ENCODE measurements around the gene KRT72.

KRT72 gene

DNA sequence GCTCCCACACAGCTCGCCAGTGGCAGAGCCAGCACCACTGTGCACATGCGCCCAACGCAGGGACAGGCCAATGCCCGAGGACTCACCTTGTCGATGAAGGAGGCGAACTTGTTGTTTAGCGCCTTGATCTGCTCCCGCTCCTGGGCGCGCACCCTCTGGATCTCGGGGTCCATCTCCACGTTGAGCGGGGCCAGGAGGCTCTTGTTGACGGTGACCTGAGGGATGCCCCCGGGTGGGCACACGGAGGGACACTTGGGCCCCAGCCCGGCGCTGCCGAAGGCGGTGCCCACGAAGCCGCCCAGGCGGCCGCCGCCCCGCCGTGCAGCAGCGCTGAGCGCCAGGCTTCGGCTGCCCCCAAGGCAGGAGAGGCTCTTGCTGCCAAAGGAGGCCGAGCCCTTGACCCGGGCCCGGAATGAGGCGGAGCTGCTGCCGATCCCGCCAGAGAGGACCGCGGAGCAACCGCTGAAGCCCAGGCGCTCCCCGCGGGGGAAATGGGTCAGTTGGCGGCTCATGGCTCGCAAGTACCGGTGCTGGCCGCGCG is at the start of gene KRT72:
Gene KRT72, minus strand, starts transcription at position 523 of the 541 bp plus-strand sequence. Its CDS starts 11 bp downstream, at position 512.
- no peak for DNase-seq

DNA sequence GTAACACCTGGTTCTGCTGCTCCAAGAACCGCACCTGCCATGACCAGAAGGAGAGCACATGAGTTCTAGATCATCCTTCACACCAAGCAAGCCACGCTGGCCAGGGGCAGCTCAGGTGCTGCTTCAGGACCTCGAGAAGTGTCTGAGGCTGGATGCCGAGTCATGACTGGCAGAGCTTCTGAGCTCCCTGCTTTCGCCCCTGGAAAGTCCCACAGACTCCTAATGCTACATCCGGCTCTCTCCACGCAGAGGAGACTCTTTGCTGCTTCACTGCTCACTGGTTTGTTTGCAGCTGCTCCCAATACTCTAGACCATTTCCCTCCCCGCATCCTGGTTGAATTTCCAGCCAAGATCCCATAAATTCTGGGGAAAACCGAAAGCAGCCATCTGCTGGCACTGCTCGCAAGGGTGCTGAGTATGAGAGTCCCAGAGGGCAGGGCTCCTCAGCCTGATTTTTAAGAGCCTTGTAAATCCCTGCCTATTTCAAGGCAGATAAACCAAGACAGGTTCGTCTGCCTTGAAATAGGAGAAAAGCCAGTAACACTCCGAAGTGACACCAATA is 49.3 kb upstream of the KRT72 start:
- peak; percentile 37 for DNase-seq

DNA sequence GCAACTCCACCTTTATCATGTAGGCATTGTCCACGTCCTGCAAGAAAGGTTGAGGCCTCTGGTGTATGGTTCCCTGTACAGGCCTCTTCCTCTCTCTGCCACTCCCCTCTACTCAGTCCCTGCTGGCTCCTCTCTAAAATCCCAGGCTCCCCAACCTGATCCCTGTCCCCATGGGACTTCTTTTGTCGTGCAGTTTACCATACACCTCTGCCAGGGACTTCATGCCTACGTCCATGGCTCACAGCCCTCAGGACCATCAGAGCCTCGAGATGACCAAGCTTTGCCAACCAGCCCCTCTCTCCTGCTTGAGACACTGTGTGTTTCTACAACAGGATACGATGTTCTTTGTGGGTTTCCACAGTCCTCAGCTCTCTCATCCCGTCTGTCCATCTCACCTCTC is 47.8 kb upstream of the KRT72 start:
- no peak for DNase-seq

DNA sequence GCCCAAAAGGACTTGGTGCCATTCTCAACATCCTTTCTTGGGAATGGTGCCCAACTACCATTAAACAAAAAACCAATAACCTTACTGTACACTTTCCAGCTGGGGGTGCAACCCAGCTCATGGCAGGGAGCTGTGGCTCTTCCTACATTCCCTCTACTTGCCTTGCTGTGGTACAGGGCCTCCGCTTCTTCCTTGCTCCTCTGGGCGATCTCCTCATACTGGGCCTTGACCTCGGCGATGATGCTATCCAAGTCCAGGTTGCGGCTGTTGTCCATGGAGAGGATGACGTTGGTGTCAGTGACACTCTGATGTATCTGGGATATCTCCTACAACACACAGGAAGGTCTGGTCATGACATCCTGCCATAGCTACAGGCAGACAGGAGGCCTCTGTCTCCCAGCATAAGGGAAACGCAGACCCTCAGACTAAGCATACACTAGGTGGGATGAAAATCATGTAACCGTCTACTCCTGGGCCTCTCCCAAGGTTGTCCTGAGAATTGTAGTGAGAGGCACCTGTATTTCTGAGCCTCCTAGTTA is 46.8 kb upstream of the KRT72 start:
- DNase-seq: no peak

DNA sequence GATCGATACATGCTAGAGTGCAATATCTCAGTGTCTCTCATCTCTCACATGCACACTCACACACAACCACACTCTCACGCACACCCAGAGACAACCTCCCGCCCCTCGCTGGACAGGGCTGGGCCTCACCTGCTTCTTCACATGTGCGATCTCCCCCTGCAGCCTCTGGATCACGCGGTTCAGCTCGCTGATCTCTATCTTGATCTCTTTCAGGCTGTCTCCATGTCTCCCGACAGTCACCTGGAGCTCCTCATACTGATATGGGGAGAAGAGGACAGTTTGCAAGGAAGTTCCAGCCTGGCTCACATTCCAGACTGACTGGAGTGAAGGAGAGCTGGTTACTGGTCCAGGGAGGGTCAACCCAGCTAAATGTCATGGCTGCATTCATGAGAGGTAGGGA is 46.3 kb upstream of the KRT72 start:
- DNase-seq: no peak

DNA sequence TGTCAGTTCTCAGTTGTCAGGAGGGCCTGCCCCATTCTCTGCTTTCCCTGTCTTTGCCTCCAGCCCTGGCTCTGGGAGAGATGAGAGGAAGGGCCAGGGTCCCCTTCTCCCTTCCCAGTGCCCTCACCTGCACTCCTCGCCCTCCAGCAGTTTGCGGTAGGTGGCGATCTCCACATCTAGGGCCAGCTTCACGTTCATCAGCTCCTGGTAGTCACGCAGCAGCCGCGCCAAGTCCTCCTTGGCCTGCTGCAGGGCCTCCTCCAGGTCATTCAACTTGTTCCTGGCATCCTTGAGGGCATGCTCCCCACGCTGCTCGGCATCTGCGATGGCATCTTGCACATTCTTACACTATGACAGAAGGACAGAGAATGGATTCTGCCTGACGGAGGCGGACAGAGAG is 45.4 kb upstream of the KRT72 start:
- DNase-seq: no peak

DNA sequence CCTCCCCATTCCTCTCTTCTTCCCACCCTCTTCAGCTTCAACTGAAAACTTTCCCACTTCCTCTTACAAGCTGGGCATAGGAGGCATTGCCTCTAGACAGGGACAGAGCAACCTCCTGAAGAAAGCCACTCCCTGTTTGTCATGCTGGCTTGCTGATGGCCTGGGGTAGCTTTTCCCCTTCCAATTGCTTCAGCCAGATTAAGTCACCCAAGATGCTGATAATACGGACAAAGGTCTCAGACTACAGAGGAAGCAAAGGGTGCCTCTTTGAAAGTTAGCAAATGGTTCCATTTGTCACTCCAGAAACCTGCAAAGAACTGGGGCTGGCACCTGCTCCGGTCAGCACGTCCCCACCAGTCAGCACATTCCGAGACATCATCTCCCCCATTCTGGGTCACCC is 44.7 kb upstream of the KRT72 start:
- DNase-seq: no peak

DNA sequence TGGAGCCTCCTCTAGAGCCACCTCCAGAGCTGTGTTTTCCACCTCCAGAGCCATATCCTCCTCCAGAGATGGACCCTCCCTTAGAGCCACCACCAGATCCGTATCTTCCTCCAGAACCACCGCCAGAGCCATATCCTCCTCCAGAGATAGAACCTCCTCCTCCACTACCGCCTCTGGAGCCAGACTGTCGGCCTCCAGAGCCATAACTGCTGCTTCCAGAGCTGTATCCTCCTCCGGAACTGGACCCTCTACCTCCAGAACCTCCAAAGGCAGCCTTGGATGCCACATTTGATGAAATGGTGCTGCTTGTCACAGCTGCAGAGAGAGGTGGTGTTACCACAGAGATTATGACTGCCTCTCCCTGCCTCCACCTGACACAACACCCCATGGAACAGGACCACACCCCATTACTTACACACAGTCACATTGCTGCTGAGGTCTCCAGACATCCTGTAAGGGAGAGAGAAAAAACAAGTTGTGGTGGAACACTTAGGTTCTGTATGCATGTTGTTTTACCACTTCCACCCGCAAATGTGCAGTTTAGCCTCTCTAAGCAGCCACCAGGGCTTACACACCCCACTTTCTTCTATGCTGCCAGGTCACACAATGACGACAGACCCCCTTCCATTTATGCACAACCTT is 44.0 kb upstream of the KRT72 start:
- no peak for DNase-seq

DNA sequence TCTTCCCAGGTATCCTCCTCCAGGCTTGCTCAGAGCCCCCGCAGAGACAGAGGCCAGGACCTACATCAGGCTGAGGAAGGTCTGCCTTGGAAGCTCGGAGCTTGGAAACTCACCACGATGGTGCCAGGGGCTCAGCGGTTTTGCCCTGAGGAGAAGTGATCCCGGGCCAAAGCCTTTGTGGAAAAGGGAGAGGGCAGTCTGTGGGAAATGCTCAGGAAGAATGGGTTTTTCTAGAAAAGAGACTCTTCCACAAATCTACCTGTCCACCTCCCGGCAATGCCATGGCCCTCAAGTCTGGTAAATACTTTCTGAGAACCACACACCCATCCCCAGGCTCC is 42.8 kb upstream of the KRT72 start:
- DNase-seq: no peak

DNA sequence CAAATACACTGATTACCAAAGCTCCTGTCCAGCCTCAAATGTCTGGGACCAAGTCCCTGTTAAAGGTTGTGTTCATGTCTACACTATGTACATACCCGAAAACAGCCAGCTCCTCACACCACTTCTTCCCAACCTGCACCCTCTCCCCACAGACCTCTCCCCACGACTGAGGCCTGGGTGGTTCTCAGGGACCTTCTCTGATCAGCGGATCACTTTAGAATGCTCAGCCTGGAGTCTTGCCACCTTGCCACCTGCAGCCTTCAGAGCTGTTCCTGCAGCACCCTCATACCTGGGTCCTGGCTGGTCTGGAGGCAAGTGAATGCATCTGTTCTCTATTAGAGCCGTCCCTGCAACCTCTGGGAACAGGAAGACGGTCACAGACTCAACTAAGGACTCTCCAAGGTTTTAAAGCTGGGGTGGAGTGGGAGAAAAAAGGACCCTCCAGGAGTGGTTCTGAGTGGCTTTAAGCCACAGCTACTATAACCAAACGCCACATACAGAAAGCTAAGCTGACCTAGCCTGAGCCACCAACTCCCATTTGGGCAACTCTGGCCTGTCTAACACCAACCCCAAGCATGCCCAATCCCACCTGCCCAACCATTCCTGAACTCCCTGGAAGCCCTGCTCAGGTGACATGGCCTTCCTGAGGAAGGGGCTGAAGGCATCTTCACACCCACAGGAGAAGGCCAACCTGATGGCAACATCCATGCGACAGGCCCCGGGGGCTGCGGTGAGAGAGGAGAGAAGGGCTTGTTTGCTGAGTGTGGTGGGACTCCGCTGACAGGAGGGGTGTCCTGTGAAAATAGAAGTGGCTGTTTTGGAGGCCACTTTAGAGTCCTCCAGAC is 42.2 kb upstream of the KRT72 start:
- no peak for DNase-seq

DNA sequence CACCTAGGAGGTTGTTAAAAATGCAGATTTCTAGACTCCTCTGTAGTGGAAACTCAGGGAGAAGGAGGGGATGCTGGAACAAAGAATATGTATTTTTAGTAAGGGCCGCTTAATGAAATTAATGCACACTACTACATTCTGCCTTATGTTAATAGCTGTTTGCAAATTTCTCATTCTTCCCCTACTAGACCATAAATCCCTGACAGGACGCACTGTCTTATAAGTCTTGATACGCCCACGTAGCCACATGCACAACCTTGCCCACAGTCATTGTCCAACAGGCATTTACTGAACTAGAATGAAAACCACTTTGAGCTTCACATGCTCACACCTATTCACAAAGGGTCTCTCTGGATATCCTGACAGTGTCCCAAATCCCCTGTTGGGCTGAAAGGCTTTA is 40.2 kb upstream of the KRT72 start:
- no peak for DNase-seq

DNA sequence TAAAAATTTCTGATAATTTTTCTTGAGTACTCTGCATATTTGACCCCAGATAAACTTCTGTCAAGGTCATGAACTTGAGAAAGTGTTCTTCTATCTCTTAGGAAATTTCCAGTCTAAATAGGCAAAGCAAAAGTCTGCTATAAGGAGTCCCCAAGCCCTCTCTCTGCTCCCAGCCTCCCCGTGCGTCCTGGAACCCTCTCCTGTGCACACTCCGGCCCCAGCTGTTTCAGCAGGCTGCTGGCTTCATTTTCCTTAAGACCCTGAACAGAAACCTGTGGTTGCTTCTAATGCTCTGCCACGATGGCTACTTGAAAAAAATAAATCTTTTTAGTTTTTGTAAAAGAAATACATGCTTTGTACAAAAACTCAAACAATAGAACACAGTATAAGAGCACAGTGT is 36.0 kb upstream of the KRT72 start:
- DNase-seq: no peak

DNA sequence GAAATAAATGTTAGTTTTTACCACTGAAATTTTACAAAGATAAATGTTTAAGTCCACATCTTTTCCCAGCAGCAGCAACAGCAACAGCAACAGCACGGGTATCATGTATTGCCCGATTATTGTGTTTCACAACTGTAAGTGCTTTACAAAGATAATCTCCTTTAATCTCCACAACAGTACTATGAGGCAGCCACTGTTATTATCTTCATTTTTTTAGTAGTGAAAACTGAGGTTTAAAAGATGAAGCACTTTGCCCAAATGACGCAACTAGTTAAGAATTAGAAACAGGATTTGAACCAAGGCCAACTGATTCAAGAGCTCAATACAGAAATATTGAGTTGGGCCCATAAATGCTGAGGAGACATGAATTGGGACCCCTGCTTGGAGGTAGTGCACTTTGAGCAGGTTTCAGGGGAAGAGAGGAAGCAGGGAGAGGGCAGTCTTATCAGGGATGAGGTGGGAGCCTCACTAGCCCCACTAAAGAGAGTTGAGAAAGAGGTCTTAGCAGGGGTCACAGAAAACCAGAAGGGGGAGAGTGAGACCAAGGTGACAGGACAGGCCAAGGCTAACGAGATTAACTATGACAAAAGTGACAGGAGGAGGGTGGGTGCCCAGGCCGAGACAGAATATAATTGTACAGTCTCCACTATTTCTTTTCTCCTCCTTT is 35.5 kb upstream of the KRT72 start:
- DNase-seq: no peak

DNA sequence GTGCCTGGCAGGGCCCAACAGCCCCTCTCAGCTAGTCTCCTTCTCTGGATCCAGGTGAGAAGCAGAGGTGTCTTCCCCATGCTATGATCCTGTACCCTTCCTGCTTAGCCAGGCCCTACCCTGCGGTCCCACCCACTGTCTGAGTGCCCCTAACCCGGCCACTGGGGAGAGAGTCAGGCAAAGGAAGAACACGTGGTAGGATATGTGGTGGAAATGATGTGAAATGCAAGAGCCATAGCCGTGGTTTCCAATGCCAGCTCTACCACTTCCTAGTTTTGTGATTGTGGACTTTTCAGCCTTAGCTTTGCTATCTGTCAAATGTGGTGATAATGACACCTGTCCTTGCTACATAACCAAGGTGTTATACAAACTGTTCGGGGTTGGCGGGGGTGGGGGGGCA is 34.9 kb upstream of the KRT72 start:
- DNase-seq: no peak

DNA sequence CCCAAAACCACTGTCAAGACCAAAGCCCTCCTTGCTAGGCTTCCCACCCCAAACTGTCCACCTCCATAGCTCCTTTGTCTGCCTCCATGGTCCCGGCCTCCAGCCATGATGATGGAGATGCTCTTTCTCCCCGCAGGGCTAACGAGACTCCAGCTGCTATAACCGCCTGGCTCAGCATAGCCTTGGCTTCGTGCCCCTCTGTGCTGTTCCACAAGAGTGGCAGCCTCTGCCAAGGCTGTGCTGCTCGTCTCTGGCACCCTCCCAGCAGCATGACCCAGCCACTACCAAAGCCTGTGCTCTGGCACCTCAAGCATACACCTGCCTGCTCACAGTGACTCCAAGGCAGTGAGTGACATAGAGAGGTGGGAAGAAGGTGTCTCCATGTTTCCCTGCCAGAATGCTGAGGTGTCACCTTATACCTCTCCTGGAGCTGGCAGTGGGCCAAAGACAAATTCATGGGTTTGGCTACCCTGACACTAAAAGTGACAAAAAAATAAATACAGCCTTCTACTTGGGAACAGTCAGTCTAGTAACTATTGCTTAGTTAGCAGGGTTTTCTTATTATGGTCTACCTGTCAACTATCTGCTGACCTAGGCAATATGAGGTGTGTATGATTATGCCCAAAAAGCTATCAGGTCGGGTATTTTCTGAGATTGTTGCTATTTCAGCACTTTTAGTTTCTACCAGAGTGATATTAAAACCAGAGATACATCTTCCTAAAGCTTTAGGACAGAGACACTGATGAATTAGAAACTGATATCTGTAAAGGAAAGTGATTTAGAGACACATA is 33.2 kb upstream of the KRT72 start:
- DNase-seq: no peak

DNA sequence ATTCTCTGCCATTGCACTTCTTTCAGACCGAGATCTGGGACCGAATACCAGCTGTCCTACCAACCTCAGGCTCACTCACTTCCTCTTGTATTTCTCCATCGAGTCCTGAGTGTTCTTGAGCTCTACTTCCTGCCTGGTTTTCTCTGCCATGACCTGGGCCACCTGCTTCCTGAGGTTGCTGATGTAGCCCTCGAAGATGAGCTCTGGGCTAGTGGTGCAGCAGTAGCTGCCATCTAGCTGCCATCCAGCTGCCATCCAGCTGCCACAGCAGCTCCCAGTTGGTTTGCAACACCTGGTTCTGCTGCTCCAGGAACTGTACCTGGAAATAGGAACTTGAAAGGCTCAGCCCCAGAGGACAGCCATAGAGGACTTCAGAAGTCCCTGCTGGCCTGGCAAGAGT is 32.1 kb upstream of the KRT72 start:
- DNase-seq: no peak

DNA sequence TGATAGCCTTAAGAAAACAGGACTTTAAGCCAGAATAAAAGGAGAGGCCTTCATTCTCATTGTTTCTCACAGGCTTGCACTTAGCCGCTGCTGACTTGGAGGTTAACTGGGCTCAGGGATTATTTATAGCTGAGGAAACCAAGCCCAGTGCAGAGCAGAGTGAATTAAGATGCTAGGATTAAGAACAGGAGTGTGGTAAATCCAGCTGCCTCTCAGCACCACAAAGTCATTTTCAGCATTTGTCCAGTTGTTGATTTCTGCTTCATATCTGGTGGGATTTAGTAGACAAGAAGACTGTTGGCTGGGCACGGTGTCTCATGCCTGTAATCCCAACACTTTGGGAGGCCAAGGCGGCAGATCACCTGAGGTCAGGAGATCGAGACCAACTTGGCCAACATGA is 31.4 kb upstream of the KRT72 start:
- DNase-seq: no peak

DNA sequence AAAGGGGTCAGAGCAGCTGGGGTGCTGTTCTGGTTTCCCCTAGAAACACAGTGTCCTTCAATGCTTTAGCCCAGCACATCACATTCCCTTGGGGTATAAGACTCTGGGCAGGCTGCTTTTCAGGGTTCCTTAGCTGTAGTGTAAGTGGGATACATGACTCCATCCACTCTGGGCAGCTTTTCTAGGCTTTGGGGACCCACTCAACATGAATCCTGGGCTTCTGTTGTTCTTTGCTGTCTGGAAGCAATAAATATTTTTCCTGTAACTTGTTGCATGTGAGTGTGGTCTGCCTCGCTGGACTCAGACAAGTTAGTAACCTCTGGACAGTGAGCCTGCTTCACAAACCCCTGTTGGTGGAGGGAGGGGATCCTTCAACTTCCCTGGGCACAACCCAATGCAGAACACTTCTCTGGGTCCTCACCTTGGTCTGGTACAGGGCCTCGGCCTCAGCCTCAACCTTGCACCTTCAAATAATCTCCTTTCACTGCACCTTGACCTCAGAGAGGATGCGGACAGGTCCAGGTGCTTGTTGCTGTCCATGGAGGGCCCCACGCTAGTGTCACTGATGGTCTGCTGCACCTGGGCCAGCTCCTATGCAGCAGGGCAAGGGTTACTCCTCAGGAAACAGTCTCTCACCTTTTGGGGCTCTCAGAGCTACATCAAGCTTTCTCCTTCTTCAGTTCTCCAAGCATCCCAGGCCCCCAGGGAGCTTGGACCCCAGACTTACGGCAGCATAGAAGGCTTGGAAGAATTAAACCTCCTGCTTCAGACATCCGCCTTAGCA is 30.6 kb upstream of the KRT72 start:
- no peak for DNase-seq

DNA sequence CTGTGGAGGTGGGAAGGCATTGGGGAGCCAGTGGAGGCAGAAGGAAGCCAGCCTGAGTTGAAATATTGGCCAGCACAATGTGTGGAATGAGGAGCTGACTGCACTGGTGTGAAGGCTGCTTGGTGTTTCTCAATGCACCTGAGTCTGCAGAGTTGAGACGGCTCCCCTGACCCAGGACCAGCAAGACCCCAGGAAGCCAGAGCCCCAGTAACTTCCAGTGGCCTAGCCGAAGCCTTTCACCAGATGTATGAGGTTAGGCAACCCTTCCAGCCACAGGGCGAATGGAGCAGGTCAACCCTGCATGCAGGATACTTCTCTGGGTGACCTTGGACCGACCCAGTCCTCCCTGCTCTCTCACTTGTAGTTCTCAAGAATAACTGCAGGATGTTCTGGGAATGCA is 30.0 kb upstream of the KRT72 start:
- no peak for DNase-seq

DNA sequence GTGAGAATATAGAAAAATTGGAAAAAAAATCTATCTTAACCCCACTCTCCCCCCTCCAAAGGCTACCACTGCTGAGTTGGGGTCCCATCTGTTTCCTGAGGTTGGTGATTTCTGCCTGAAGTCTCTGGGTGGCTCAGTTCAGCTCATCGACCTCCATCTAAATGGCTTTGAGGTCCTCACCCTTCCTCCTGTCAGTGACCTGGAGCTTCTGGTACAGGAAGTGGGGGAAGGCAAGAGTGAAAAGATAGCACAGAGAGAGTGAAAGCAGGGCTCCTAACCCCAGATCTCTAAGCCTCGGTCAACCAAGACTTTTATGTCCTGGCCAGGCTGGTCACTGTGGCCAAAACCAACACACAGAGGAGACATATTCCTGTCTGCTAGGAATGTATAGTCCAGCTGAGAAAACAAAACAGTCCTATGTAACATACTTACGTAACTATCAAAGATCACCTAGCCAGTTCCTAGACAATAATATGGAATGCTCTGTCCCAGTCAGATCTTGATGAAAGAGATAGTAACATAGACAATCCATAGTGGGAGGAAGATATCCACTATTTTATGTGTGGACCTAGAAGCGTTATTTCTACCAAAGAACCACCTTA is 29.4 kb upstream of the KRT72 start:
- no peak for DNase-seq

DNA sequence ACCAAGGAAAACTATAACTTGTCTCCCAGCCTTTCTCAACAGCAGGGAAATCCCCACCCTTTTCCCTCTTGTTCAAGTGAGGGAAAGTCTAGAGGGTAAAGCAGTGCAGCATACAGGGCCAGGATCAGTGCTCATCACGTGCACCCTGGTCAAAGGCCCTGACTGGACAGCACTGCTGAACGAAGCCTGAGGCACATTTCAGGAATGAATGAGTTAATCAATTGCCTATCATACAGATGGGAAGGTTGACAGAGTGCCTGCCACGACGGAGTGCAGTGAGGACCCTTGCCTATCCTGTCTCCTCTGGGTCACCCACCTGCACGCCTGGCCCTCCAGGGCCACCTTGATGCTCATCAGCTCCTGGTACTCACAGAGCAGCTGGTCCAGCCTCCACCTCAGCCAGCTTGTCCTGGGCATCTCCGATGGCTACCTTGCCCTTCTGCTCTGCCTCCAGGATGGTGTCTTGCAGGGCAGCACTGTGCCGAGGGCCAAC is 28.8 kb upstream of the KRT72 start:
- DNase-seq: no peak

Data from kidney glomerular epithelial cell (primary cell).